ENCODE measurements around the gene VRK3. TPM values are rescaled to one million over a fixed set of nuclear protein-coding genes. Genes with fewer than 3 reads are reported as not detected.

VRK3 gene
- total and polyA plus RNA-seq, 9 donors: 17.5 to 24.6 (median 18.8) TPM

DNA sequence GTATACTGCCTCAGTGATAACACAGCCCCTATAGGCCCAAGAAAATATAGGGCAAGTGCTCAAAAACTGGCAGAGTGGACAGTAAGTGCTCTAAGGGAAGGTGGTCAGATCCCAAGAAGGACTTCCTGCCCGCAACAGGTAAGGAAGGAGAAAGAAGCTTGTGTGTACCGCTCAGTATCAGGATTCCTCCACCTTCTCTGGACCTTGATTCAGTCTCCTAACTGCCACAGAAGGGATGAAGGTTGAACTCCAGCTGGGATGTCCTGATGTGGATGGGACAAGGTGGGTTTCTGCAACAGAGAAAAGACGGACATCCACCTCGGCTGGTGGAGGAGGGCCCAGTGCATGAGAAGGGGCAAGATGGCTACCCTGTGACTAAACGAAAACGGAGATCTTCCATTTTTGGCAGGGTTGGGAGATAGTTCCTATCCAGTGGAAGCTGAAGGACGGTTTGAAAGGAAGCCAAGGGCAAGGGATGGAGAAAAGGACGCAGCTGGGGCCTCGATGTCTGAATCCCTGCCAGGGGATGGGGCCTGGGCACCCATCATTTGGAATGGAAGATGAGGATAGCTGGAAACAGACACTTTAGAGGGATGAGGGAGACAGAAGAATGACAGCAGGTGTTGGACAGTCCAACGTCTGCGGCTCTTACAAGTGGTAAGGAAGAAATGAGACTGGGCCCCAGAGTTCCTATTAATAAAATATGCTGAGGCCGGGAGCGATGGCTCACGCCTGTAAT is 97.5 kb downstream of the VRK3 start:
- Histone ChIP-seq H3K27ac (ENCODE audit: low read length) (peak overlapping the region; percentile 93), H3K4me1 (ENCODE audit: control insufficient read depth, insufficient read depth, low read length) (peaks cover 45% of the 10 kb centered on the region), H3K4me3 (ENCODE audit: low read length) (peak overlapping the region; percentile 10), H3K9me3 (replicated peaks; ENCODE audit: control insufficient read depth, low read depth, low read length) (no peaks in the 10 kb centered on the region), H3K36me3 (ENCODE audit: control insufficient read depth, insufficient read depth, low read length) (peaks cover 52% of the 10 kb centered on the region), H3K27me3 (ENCODE audit: control insufficient read depth, insufficient read depth, low read length) (no peaks in the 10 kb centered on the region)
- DNase-seq: peak; percentile 39
- 71% methylated on average over 9 of the region's 14 CpGs for WGBS (ENCODE audit: insufficient coverage)

DNA sequence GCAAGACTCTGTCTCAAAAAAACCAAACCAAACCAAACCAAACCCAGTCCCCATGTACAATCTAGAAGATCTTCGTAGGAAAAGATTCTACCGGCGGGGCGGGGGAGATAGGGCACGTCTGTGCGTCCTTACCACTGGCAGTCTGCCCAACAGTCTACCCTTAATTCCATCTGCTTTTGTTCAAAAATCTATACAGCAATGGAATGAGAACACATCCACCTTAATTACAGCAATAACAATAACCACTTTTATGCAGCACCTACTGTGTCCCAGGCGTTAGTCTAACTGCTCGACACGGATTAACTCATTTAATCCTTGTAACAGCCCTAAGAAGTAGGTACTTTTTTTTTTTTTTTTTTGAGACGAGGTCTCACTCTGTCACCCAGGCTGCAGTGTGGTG is 98.7 kb downstream of the VRK3 start:
- no peaks in the 10 kb centered on the region for H3K9me3 ChIP-seq (replicated peaks; ENCODE audit: control insufficient read depth, low read depth, low read length)
- H3K4me3 ChIP-seq (ENCODE audit: low read length): no peak overlapping the region
- no peak overlapping the region for H3K27ac ChIP-seq (ENCODE audit: low read length)
- no peak for DNase-seq
- H3K4me1 ChIP-seq (ENCODE audit: control insufficient read depth, insufficient read depth, low read length): peaks cover 54% of the 10 kb centered on the region
- peaks cover 61% of the 10 kb centered on the region for H3K36me3 ChIP-seq (ENCODE audit: control insufficient read depth, insufficient read depth, low read length)
- WGBS (ENCODE audit: insufficient coverage): 92% methylated on average over 6 of the region's 10 CpGs
- no peaks in the 10 kb centered on the region for H3K27me3 ChIP-seq (ENCODE audit: control insufficient read depth, insufficient read depth, low read length)

Other genes with a start within 250 kb of the VRK3 start
- gene FUZ, start 212.1 kb downstream of the VRK3 start, total RNA-seq: 14.6 TPM
- gene FUZ, start 212.1 kb downstream of the VRK3 start, polyA plus RNA-seq (ENCODE audit: insufficient read depth in 1 of 8, insufficient read length in 8 of 8, low replicate concordance in 1 of 8): 10 to 100 TPM; 15.8 to 23.8 (median 17.9) TPM
- 9.6 TPM for gene MED25, start 207.1 kb downstream of the VRK3 start, total RNA-seq
- 10 to 100 TPM; 24.9 to 41.0 (median 34.5) TPM for gene MED25, start 207.1 kb downstream of the VRK3 start, polyA plus RNA-seq (ENCODE audit: insufficient read depth in 1 of 8, insufficient read length in 8 of 8, low replicate concordance in 1 of 8)
- gene PTOV1, start 174.2 kb downstream of the VRK3 start, total RNA-seq: 140 TPM
- gene PTOV1, start 174.2 kb downstream of the VRK3 start, polyA plus RNA-seq (ENCODE audit: insufficient read depth in 1 of 8, insufficient read length in 8 of 8, low replicate concordance in 1 of 8): 100 to 1,000 TPM; 173 to 239 (median 224) TPM
- gene PNKP, start 157.8 kb downstream of the VRK3 start, total RNA-seq: 20.7 TPM
- 10 to 100 TPM; 20.2 to 41.7 (median 33.8) TPM for gene PNKP, start 157.8 kb downstream of the VRK3 start, polyA plus RNA-seq (ENCODE audit: insufficient read depth in 1 of 8, insufficient read length in 8 of 8, low replicate concordance in 1 of 8)
- gene AKT1S1, start 148.0 kb downstream of the VRK3 start, total RNA-seq: 6.7 TPM
- 10 to 100 TPM; 35.5 to 42.3 (median 40.3) TPM for gene AKT1S1, start 148.0 kb downstream of the VRK3 start, polyA plus RNA-seq (ENCODE audit: insufficient read depth in 1 of 8, insufficient read length in 8 of 8, low replicate concordance in 1 of 8)
- 5.1 TPM for gene TBC1D17, start 147.7 kb downstream of the VRK3 start, total RNA-seq
- gene TBC1D17, start 147.7 kb downstream of the VRK3 start, polyA plus RNA-seq (ENCODE audit: insufficient read depth in 1 of 8, insufficient read length in 8 of 8, low replicate concordance in 1 of 8): 10 to 100 TPM; 28.8 to 41.7 (median 37.9) TPM
- gene IL4I1, start 128.5 kb downstream of the VRK3 start, total RNA-seq: 0.53 TPM
- gene IL4I1, start 128.5 kb downstream of the VRK3 start, polyA plus RNA-seq (ENCODE audit: insufficient read depth in 1 of 8, insufficient read length in 8 of 8, low replicate concordance in 1 of 8): 1 to 10 TPM in 5 of 8 donors, under 1 TPM in 3; 0.58 to 1.2 (median 1.0) TPM
- 9.0 TPM for gene ATF5, start 96.2 kb downstream of the VRK3 start, total RNA-seq
- 10 to 100 TPM; 18.7 to 37.1 (median 27.3) TPM for gene ATF5, start 96.2 kb downstream of the VRK3 start, polyA plus RNA-seq (ENCODE audit: insufficient read depth in 1 of 8, insufficient read length in 8 of 8, low replicate concordance in 1 of 8)
- gene NUP62, start 95.9 kb downstream of the VRK3 start, total RNA-seq: 37.6 TPM
- gene NUP62, start 95.9 kb downstream of the VRK3 start, polyA plus RNA-seq (ENCODE audit: insufficient read depth in 1 of 8, insufficient read length in 8 of 8, low replicate concordance in 1 of 8): 10 to 100 TPM; 47.8 to 61.9 (median 52.8) TPM
- gene SIGLEC11, start 64.2 kb downstream of the VRK3 start, total RNA-seq: 1.2 TPM
- 1 to 10 TPM in 2 of 8 donors, under 1 TPM in 6; 0.57 to 1.4 (median 0.79) TPM for gene SIGLEC11, start 64.2 kb downstream of the VRK3 start, polyA plus RNA-seq (ENCODE audit: insufficient read depth in 1 of 8, insufficient read length in 8 of 8, low replicate concordance in 1 of 8)
- gene ZNF473, start 633 bp upstream of the VRK3 start, total RNA-seq: 8.2 TPM
- gene ZNF473, start 633 bp upstream of the VRK3 start, polyA plus RNA-seq (ENCODE audit: insufficient read depth in 1 of 8, insufficient read length in 8 of 8, low replicate concordance in 1 of 8): 1 to 10 TPM; 5.4 to 8.6 (median 7.1) TPM
- not detected for gene IZUMO2, start 137.9 kb upstream of the VRK3 start, total RNA-seq
- gene IZUMO2, start 137.9 kb upstream of the VRK3 start, polyA plus RNA-seq (ENCODE audit: insufficient read depth in 1 of 8, insufficient read length in 8 of 8, low replicate concordance in 1 of 8): under 1 TPM in 2 of 8 donors, not detected in 6; 0.16 to 0.34 TPM
- 11.3 TPM for gene MYH14, start 178.2 kb upstream of the VRK3 start, total RNA-seq
- gene MYH14, start 178.2 kb upstream of the VRK3 start, polyA plus RNA-seq (ENCODE audit: insufficient read depth in 1 of 8, insufficient read length in 8 of 8, low replicate concordance in 1 of 8): 10 to 100 TPM; 17.8 to 49.7 (median 36.6) TPM